HCT116 (cell line): ENCODE data around the gene FKBP5. TPM values are rescaled to one million over a fixed set of nuclear protein-coding genes. Genes with fewer than 3 reads are reported as not detected.

ENCODE experiments used
- ATAC-seq: fragments of 200-7000 bp; cut with Tn5 transposase; 2 replicates; pipeline ENCODE4 v1.9.1; 2020; ENCODE audit warnings: mild to moderate bottlenecking, moderate library complexity
- BruUV-seq: library from RNA; stranded (reverse); fragments of 400-500 nt; replicated peaks from 2 replicates; lab custom pipeline; 2021; lab: Mats Ljungman, UMichigan
- CTCF ChIA-PET: fragments of 300-600 bp; sonication (Branson Sonifier 250); formaldehyde crosslinking; loops from one replicate; lab custom pipeline; 2021; ENCODE audit warnings: antibody characterized with exemption; lab: Charles Lee
- POLR2A ChIA-PET: fragments of 300-600, 350-600 bp; sonication (Branson Sonifier 250); formaldehyde crosslinking; loops from one replicate; lab custom pipeline; 2021; ENCODE audit warnings: antibody characterized with exemption; lab: Charles Lee
- RAD21 ChIA-PET, 2 experiments: fragments of 300-600 bp; sonication (Branson Sonifier 250); formaldehyde crosslinking; loops; one replicate each; lab custom pipeline; 2023; ENCODE audit warnings: low total read pairs in 2 of 2; ENCODE audit not compliant: uncharacterized antibody in 2 of 2, unreplicated experiment in 2 of 2, low non-redundant PET in 1 of 2; lab: Charles Lee
- DNase-seq: peaks from one replicate; pipeline ENCODE4 v3.0.0-alpha.2; 2010; ENCODE audit warnings: low read depth, low spot score
- H2AFZ ChIP-seq: fragments of 200-600 bp; shearing (Covaris generic), sonication (generic); 2 replicates; pipeline ENCODE4 v1.6.1; 2017; ENCODE audit warnings: low read depth, mixed run types, mixed read lengths, antibody characterized with exemption, low read length; ENCODE audit not compliant: poor library complexity, severe bottlenecking
- H3K27ac ChIP-seq: 2 replicates; pipeline ENCODE4 v1.5.1; 2012; ENCODE audit warnings: low read depth, low read length
- H3K27me3 ChIP-seq: fragments of 200-600 bp; sonication (generic); 2 replicates; pipeline ENCODE4 v1.6.1; 2016; ENCODE audit warnings: mixed run types, low read length, mixed read lengths; ENCODE audit not compliant: insufficient read depth
- H3K36me3 ChIP-seq, 2 experiments: fragments of 200-500 bp in 1 of 2; fragments of 200-600 bp in 1 of 2; sonication (Bioruptor generic) in 1 of 2; sonication (generic) in 1 of 2; 2 replicates each; pipeline versions ENCODE4 v1.5.1 to v1.6.1; 2014 to 2016; ENCODE audit warnings: low read length in 2 of 2, inconsistent platforms in 1 of 2, mixed read lengths in 1 of 2, mixed run types in 1 of 2; ENCODE audit not compliant: insufficient read depth in 2 of 2, control insufficient read depth in 1 of 2
- H3K4me1 ChIP-seq, 2 experiments: fragments of 200-600 bp in 1 of 2; sonication (generic) in 1 of 2; 2 replicates each; pipeline versions ENCODE4 v1.5.1 to v1.6.1; 2012 to 2017; ENCODE audit warnings: low read length in 2 of 2, inconsistent platforms in 1 of 2, mild to moderate bottlenecking in 1 of 2, mixed read lengths in 1 of 2, mixed run types in 1 of 2, moderate library complexity in 1 of 2; ENCODE audit not compliant: insufficient read depth in 2 of 2, control insufficient read depth in 1 of 2
- H3K4me2 ChIP-seq: fragments of 200-600 bp; sonication (generic); 2 replicates; pipeline ENCODE4 v1.6.1; 2017; ENCODE audit warnings: mixed run types, low read length, mixed read lengths
- H3K4me3 ChIP-seq, 2 experiments: fragments of 200-600 bp in 1 of 2; sonication (generic) in 1 of 2; replicated peaks in 1 of 2; 2 replicates each; pipeline ENCODE4 v1.5.1; 2011 to 2016; ENCODE audit warnings: low read length in 2 of 2, control low read depth in 1 of 2, low read depth in 1 of 2, mild to moderate bottlenecking in 1 of 2, mixed read lengths in 1 of 2, mixed run types in 1 of 2
- H3K79me2 ChIP-seq: fragments of 200-600 bp; sonication (generic); 2 replicates; pipeline ENCODE4 v1.6.1; 2017; ENCODE audit warnings: mild to moderate bottlenecking, mixed run types, low read length, moderate library complexity, mixed read lengths; ENCODE audit not compliant: insufficient read depth
- H3K9ac ChIP-seq: fragments of 200-600 bp; sonication (generic); 2 replicates; pipeline ENCODE4 v1.6.1; 2016; ENCODE audit warnings: low read length, mixed read lengths
- H3K9me2 ChIP-seq: fragments of 200-600 bp; sonication (generic), shearing (Covaris generic); 2 replicates; pipeline ENCODE4 v1.6.1; 2017; ENCODE audit warnings: mixed run types, mild to moderate bottlenecking, moderate library complexity; ENCODE audit not compliant: insufficient read depth
- H3K9me3 ChIP-seq, 2 experiments: fragments of 200-500 bp in 1 of 2; fragments of 200-600 bp in 1 of 2; sonication (Bioruptor generic) in 1 of 2; sonication (generic) in 1 of 2; 2 replicates each; pipeline ENCODE4 v1.6.1; 2014 to 2017; ENCODE audit warnings: low read length in 2 of 2, mixed read lengths in 2 of 2, inconsistent platforms in 1 of 2, low read depth in 1 of 2, mild to moderate bottlenecking in 1 of 2, mixed run types in 1 of 2, moderate library complexity in 1 of 2; ENCODE audit not compliant: control insufficient read depth in 1 of 2, insufficient read depth in 1 of 2
- H4K20me1 ChIP-seq: fragments of 200-600 bp; sonication (generic), shearing (Covaris generic); 2 replicates; pipeline ENCODE4 v1.6.1; 2017; ENCODE audit warnings: mixed run types, mild to moderate bottlenecking, moderate library complexity; ENCODE audit not compliant: insufficient read depth
- CBX3 ChIP-seq: IDR thresholded peaks from 2 replicates; pipeline ENCODE4 v1.6.1; 2012; ENCODE audit warnings: low read depth
- CEBPB ChIP-seq: IDR thresholded peaks from 2 replicates; pipeline ENCODE4 v1.6.1; 2012; ENCODE audit warnings: low read depth
- EGR1 ChIP-seq: IDR thresholded peaks from 2 replicates; pipeline ENCODE4 v1.6.1; 2012; ENCODE audit warnings: low read depth
- ELF1 ChIP-seq: IDR thresholded peaks from 2 replicates; pipeline ENCODE4 v1.6.1; 2012; ENCODE audit warnings: low read depth, borderline replicate concordance
- EZH2 ChIP-seq: fragments of 200-600 bp; sonication (generic); IDR thresholded peaks from 2 replicates; pipeline ENCODE4 v1.6.1; 2017; ENCODE audit warnings: antibody characterized with exemption, mixed run types
- EZH2phosphoT487 ChIP-seq: fragments of 200-600 bp; IDR thresholded peaks from 2 replicates; pipeline ENCODE4 v1.6.1; 2018; ENCODE audit warnings: antibody characterized with exemption, borderline replicate concordance
- FOSL1 ChIP-seq: IDR thresholded peaks from 2 replicates; pipeline ENCODE4 v1.6.1; 2012; ENCODE audit warnings: low read depth
- POLR2A ChIP-seq: IDR thresholded peaks from 2 replicates; pipeline ENCODE4 v1.7.0; 2011; ENCODE audit warnings: borderline replicate concordance; ENCODE audit not compliant: insufficient read depth, insufficient read length; ENCODE audit errors: extremely low read depth
- RAD21 ChIP-seq: IDR thresholded peaks from 2 replicates; pipeline ENCODE4 v1.6.1; 2012; ENCODE audit warnings: low read depth, mild to moderate bottlenecking
- SP1 ChIP-seq: IDR thresholded peaks from 2 replicates; pipeline ENCODE4 v1.6.1; 2012; ENCODE audit warnings: low read depth
- SRF ChIP-seq: IDR thresholded peaks from 2 replicates; pipeline ENCODE4 v1.6.1; 2012; ENCODE audit warnings: low read depth
- TCF7L2 ChIP-seq: IDR thresholded peaks from 2 replicates; pipeline ENCODE4 v1.7.0; 2011; ENCODE audit warnings: borderline replicate concordance, inconsistent platforms; ENCODE audit not compliant: insufficient read depth, insufficient read length; ENCODE audit errors: extremely low read depth
- YY1 ChIP-seq: IDR thresholded peaks from 2 replicates; pipeline ENCODE4 v1.6.1; 2011; ENCODE audit warnings: low read length, low read depth, moderate library complexity, mild to moderate bottlenecking; ENCODE audit not compliant: insufficient replicate concordance; ENCODE audit errors: extremely low read depth
- ZFX ChIP-seq: fragments of 450-650 bp; IDR thresholded peaks from 2 replicates; pipeline ENCODE4 v1.6.1; 2017
- ZNF274 ChIP-seq: fragments of 200-500 bp; sonication (Bioruptor generic); IDR thresholded peaks from 2 replicates; pipeline ENCODE4 v1.6.1; 2014; ENCODE audit warnings: mild to moderate bottlenecking, low read depth, low read length, inconsistent platforms
- intact Hi-C: fragments of 100-400 bp; cut with micrococcal nuclease; formaldehyde crosslinking; loops from 2 replicates; pipeline ENCODE4 v1.10.0; 2022
- total RNA-seq: library from RNA; stranded (reverse); gene quantifications from one replicate; pipeline ENCODE4 v1.2.1, GENCODE V29; 2021; ENCODE audit not compliant: unreplicated experiment
- TF ChIP-seq, protein P1 (sequence below): IDR thresholded peaks from 2 replicates; pipeline ENCODE4 v1.6.1; 2012
- TF ChIP-seq, protein P2 (sequence below), 3 experiments: fragments of 200-600 bp in 1 of 3; sonication (generic) in 1 of 3; IDR thresholded peaks in 2 of 3; conservative IDR thresholded peaks in 1 of 3; 2 replicates each; pipeline ENCODE4 v1.5.1; 2012 to 2017; ENCODE audit warnings: low read depth in 2 of 3, low read length in 2 of 3, antibody characterized with exemption in 1 of 3, borderline replicate concordance in 1 of 3, control low read depth in 1 of 3, mild to moderate bottlenecking in 1 of 3, mixed read lengths in 1 of 3, mixed run types in 1 of 3, moderate library complexity in 1 of 3; ENCODE audit not compliant: insufficient read depth in 1 of 3

The FKBP5 gene
- total RNA-seq, 1 experiment from 2014 or later = 50.3 TPM

DNA sequence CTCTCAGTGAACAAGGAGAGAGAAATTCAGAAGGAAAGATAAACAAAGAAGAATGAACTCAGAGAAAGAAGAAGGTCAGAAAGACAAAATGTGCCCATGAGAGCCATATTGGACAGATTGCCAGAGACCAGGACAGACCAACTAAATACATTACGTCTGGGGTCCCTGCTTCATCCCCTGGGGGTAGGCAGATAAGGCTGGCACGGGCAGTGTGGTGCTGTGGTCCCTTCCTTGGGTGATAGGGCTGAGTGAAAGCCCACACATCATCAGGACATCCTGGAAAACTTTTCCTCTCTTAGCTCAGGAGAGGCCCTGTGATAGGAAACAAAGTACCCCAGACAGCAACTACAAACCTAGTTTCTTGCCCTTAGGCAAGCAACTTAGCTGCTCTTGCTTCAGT, 34.9 kb upstream of the FKBP5 start:
- Histone ChIP-seq H2AFZ (no peak overlapping the region), H3K4me3 (no peak overlapping the region), H3K27ac (no peak overlapping the region), H3K79me2 (no peaks in the 10 kb centered on the region), H3K4me2 (no peak overlapping the region), H3K9me3 (no peaks in the 10 kb centered on the region), H3K27me3 (no peaks in the 10 kb centered on the region), H4K20me1 (no peaks in the 10 kb centered on the region), H3K4me1 (peaks cover 23 to 38% of the 10 kb centered on the region in 2 experiments), H3K36me3 (no peaks in the 10 kb centered on the region), H3K9me2 (no peaks in the 10 kb centered on the region), H3K9ac (no peak overlapping the region)
- TF ChIP-seq YY1 (no peak), ZFX (no peak), RAD21 (no peak), EZH2 (no peak), ZNF274 (no peak), POLR2A (no peak), EGR1 (no peak), CEBPB (no peak), TCF7L2 (no peak), ELF1 (no peak), EZH2phosphoT487 (no peak), SP1 (no peak), SRF (no peak), CBX3 (no peak), FOSL1 (no peak)
- TF ChIP-seq, protein P1, sequence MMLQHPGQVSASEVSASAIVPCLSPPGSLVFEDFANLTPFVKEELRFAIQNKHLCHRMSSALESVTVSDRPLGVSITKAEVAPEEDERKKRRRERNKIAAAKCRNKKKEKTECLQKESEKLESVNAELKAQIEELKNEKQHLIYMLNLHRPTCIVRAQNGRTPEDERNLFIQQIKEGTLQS = no peak
- TF ChIP-seq, protein P2, sequence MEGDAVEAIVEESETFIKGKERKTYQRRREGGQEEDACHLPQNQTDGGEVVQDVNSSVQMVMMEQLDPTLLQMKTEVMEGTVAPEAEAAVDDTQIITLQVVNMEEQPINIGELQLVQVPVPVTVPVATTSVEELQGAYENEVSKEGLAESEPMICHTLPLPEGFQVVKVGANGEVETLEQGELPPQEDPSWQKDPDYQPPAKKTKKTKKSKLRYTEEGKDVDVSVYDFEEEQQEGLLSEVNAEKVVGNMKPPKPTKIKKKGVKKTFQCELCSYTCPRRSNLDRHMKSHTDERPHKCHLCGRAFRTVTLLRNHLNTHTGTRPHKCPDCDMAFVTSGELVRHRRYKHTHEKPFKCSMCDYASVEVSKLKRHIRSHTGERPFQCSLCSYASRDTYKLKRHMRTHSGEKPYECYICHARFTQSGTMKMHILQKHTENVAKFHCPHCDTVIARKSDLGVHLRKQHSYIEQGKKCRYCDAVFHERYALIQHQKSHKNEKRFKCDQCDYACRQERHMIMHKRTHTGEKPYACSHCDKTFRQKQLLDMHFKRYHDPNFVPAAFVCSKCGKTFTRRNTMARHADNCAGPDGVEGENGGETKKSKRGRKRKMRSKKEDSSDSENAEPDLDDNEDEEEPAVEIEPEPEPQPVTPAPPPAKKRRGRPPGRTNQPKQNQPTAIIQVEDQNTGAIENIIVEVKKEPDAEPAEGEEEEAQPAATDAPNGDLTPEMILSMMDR (IDR thresholded peaks at IDR 0.05 in 2 of 3, conservative IDR thresholded peaks at IDR 0.05 in 1 of 3; ENCODE audit: borderline replicate concordance in 1 of 3, insufficient read depth in 1 of 3, low read depth in 2 of 3, low read length in 2 of 3) = no peak
- ChIA-PET POLR2A (interaction anchor here (0.5 kb wide), 1 partner anchor 9 kb away, joined by 3 read pairs; no protein-coding TSS in a partner anchor), CTCF (no interaction called here), RAD21 (no interaction called here)
- intact Hi-C loops = no loop called here
- ATAC-seq (no peak), DNase-seq (no peak)
- BruUV-seq = no TSS peak
